NCI-H128 (cell line): Measurements from ENCODE around the gene USH1C.

Experiments
- DNase-seq: peaks from one replicate; lab custom pipeline; 2025; ENCODE audit not compliant: unreplicated experiment; lab: John Stamatoyannopoulos, UW

USH1C gene

GRCh38 chr11:17477361-17477760 lies 66.9 kb downstream of the USH1C start:
- DNase-seq = no peak

GRCh38 chr11:17477084-17477333 lies 67.2 kb downstream of the USH1C start:
- no peak for DNase-seq

DNA sequence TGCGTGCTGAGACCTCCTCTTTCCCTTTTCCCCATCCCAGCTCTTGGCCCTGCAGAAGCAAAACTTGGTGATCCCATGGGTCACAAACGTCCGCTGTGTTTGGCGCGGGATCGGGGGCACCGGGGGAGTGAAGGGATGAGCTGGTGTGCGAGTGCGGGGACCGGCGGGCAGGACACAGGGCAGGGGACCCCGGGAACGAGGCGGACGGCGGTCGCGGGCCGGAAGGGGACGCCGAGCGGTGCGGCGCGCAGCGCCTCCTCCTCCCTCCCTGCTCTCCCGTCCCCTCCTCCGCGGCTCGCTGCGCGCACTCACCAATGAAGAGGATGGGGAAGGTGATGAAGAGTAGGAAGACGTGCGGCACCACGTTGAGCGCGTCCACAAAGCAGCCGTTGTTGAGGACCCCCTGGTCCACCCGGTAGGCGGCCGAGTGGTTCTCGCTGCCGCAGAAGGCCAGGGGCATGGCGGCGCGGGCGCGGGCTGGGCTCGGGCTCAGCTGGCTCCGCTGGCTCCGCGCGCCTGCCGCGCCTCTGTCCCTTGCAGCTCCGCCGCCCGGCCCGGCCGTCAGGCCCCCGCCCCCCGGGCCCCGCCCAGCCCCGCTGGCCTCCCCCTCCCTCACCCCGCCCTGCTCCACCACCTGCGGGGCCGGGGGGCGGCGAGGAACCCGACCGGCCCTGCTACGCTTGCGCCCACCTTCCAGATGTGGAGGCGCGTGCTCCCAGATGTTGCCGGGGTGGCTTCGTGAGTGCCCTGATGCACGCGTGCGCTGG lies 67.7 kb downstream of the USH1C start, which contains the start of gene ABCC8:
TSS of gene ABCC8 (minus strand) at position 529 of the 767 bp plus-strand sequence. CDS start at position 460, 69 bp downstream.
- peak; percentile 28 for DNase-seq

DNA sequence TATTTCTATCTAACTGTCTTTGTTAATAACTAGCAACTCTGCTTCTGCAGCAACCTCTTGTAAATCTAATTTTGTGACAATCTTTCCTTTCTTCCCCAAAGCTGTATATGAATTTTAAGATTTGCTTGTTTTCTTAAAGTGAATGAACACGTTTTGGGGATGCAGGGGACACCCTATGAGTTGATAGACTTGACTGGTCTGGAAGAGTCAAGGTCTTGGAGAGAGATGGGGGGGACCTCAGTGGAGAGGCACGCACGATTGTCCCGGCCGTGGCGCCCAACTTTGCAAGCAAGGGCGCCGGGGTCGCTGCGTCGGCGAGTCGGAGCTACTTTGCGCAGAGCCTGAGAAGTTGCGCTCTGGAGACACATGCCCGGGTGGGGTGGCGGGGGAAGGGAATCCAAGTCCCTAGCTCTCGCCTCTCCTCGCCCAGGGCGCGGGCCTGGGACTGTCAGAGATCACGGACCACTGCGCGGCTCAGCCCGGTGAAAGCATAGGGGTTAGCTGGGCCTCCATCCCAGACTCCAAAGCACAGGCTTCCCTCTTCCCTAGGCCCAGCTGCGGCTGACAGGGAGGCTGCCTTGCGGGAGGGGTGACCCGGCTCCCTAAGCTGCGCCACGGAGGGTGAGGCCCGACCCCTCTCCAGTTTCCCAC lies 68.4 kb downstream of the USH1C start:
- DNase-seq = no peak

GRCh38 chr11:17473071-17473744 lies 71.0 kb downstream of the USH1C start:
- no peak for DNase-seq

- no peak for DNase-seq
Measured at GRCh38 chr11:17472467-17472866, 71.7 kb downstream of the USH1C start.

DNA sequence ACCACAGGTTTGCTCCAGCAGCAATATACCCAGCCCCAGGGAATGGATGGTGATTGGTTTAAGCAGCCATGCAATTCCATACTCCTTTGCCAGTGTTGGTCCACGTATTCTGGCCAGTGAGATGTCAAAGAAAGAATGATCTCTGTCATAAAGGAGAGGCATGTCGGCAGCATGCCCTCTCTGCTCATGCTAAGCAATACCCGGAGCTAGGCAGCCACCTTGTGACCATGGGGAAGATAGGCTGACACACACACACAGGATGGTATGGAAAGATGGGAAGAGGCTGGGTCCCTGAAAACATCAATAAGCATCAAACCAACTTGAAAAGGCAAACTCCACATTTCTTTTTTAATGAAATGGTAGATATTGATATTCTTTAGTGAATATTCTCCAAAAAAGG lies 72.7 kb downstream of the USH1C start:
- DNase-seq = no peak

DNA sequence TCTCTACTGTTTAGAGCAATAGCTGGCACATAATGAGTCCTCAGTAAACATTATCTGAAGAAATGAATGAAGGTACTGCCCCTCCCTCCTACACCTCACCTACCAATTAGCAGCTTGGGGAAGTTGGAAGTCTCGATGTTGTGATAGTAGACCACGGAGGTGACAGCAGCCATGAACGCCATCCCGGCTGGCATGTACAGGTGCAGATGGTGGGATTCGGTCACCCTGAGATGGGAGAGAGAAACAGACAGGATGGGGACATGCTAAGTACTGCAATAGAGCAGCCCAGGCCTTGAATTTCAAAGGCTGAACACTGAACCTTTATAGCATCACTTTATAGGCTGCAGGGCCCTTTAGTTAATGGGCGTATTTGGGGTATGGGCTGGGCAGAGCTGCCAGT lies 74.2 kb downstream of the USH1C start:
- no peak for DNase-seq

DNA sequence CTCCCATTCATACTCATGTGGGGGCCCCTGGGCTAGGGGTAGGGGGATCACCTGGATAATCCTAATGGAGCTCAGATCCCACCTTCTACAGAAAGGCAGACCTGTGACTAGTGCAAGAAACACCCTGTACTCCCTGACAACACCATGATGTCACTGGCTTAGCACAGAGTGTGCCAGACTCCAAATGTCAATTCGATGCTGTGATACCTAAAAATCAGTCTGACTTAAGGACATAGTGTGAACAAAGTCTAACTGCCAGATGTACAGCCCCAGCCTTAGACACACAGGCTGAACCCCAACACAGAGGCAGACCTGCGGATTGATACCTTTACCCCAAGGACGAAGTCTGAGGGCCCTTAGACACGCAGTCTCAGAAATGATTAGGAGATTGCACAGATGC lies 76.1 kb downstream of the USH1C start:
- no peak for DNase-seq

GRCh38 chr11:17463546-17464174 lies 80.6 kb downstream of the USH1C start:
- no peak for DNase-seq

GRCh38 chr11:17462940-17463339 lies 81.3 kb downstream of the USH1C start:
- no peak for DNase-seq

GRCh38 chr11:17460406-17460805 lies 83.8 kb downstream of the USH1C start:
- DNase-seq = no peak

GRCh38 chr11:17459236-17459896 lies 84.8 kb downstream of the USH1C start:
- no peak for DNase-seq

DNA sequence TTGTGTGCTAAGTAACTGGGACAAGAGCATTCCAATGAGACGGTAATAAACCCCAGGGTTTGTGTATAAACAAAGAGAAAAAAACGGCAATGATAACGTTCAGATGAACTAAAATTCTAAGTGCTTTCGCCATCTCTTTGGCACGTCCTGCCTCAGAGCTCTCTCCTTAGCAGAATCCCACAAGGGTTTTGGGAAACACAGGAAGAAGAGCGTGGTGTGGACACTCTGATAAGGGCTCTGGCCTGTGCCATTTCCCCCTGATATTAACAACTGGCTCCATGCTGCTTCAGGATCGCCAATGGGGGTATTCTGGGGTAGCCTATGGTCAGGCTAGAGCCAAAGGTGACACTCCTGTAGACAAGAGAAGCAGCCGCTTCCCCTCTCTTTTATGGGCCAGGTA lies 85.9 kb downstream of the USH1C start:
- DNase-seq = no peak

- no peak for DNase-seq
Measured at GRCh38 chr11:17457396-17458173, 86.6 kb downstream of the USH1C start.

DNA sequence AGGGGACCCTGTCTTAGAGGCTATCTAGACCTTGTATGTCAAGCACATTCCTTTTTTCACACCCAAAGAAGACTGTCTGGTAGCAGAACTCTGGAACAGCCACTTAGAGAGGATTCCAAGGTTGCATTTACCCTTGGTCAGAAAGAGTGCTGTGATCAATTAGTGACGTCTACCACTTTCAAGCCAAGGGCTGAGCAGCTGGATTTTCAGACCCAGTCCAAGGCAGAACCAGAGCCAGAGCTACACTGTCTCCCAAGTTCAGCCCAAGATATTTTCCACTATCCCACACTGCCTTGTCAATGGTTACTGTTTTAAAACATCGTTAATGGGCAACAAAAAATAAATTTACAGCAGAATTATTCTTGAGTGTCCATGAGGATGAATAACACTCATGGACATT lies 91.5 kb downstream of the USH1C start:
- no peak for DNase-seq

GRCh38 chr11:17449158-17449557 lies 95.1 kb downstream of the USH1C start:
- no peak for DNase-seq

DNA sequence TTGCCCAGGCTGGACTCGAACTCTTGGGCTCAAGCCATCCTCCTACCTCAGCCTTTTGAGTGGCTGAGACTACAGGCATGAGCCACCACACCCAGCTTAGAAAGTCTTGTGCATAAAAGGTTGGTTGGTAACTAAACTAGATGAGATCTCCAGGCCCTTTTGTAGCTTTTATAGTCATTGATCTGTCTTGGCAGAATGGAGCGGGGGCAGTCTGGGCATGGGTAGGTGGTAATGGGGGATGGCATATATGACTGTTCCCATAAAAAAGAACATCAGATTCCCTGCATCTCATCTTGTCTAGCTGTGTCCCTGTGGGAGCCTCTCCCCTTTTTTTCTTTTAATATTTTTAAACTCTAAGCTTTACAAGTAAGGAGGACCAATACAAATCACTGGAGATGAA lies 97.7 kb downstream of the USH1C start:
- no peak for DNase-seq

- DNase-seq = no peak
Measured at GRCh38 chr11:17445240-17445795, 98.9 kb downstream of the USH1C start.
